NCI-H524 treated with DMSO at 0.1 percent for 48 hours (cell line): ENCODE data around the gene TNXB.
"Not testable (repeated sequence)": the region's sequence is repeated elsewhere in the genome, so short reads cannot be mapped to it uniquely, and the experiment has no call there.

Experiments
- DNase-seq: peaks from one replicate; lab custom pipeline; 2025; lab: John Stamatoyannopoulos, UW

TNXB gene

DNA sequence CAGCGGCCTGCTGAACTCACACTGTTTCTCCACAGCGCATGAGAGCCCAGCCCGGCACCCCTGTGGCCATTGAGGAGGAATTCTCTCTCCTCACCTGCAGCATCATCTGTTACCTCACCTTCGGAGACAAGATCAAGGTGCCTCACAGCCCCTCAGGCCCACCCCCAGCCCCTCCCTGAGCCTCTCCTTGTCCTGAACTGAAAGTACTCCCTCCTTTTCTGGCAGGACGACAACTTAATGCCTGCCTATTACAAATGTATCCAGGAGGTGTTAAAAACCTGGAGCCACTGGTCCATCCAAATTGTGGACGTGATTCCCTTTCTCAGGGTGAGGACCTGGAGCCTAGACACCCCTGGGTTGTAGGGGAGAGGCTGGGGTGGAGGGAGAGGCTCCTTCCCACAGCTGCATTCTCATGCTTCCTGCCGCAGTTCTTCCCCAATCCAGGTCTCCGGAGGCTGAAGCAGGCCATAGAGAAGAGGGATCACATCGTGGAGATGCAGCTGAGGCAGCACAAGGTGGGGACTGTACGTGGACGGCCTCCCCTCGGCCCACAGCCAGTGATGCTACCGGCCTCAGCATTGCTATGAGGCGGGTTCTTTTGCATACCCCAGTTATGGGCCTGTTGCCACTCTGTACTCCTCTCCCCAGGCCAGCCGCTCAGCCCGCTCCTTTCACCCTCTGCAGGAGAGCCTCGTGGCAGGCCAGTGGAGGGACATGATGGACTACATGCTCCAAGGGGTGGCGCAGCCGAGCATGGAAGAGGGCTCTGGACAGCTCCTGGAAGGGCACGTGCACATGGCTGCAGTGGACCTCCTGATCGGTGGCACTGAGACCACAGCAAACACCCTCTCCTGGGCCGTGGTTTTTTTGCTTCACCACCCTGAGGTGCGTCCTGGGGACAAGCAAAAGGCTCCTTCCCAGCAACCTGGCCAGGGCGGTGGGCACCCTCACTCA, 69.5 kb downstream of the TNXB start:
- not testable (repeated sequence) for DNase-seq

DNA sequence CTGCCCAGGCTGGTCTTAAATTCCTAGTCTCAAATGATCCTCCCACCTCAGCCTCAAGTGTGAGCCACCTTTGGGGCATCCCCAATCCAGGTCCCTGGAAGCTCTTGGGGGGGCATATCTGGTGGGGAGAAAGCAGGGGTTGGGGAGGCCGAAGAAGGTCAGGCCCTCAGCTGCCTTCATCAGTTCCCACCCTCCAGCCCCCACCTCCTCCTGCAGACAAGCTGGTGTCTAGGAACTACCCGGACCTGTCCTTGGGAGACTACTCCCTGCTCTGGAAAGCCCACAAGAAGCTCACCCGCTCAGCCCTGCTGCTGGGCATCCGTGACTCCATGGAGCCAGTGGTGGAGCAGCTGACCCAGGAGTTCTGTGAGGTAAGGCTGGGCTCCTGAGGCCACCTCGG, 70.3 kb downstream of the TNXB start:
- not testable (repeated sequence) for DNase-seq

DNA sequence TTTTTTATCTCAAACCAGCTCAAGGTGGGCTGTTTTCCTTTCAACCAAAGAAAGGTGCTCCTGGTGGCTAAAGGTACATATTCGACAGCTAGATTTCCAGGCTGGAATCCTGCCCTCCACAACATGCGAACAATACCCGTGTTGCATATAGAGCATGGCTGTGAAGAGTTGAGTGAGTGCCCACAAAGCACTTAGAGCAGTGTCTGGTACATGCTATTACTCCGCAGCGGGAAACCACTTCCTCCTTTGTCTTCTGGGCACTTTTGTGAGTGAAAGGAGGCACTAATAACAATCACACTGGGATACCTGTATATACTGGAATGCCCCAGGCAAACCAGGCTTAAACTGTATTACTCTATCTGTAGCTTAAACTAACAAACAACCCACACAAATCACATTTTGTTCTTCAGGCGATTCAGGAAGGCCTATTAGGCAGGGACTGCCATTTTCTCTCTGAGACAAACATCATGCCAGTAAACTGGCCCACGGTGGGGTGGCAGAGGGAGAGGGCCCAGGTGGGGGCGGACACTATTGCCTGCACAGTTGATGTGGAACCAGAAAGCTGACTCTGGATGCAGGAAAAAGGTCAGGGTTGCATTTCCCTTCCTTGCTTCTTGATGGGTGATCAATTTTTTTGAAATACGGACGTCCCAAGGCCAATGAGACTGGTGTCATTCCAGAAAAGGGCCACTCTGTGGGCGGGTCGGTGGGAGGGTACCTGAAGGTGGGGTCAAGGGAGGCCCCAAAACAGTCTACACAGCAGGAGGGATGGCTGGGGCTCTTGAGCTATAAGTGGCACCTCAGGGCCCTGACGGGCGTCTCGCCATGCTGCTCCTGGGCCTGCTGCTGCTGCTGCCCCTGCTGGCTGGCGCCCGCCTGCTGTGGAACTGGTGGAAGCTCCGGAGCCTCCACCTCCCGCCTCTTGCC, 71.3 kb downstream of the TNXB start, which contains the start of gene CYP21A2:
CYP21A2 (plus strand) TSS at position 818 of the 927 bp plus-strand sequence; CDS start at position 826, 8 bp downstream.
- not testable (repeated sequence) for DNase-seq

DNA sequence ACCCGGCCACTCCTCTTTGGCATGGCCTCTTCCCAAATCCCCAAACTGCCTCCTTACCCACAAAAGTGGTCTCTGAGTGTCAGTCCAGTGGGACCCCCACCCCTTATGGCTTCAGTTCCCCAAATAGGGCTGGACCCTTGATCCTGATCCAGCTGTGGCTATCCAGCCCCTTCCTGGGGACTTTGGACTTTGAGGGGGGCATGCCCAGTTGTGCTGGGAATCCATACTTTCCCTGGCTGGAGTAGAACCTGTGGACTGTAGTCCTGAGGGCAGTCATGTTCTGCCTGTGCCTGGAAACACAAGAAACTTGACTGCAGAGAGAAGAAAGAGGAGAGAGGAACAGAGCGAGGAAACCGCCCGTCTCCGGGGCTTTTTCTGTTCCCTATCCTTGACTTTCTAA, 72.0 kb downstream of the TNXB start:
- DNase-seq, result not testable (repeated sequence)

DNA sequence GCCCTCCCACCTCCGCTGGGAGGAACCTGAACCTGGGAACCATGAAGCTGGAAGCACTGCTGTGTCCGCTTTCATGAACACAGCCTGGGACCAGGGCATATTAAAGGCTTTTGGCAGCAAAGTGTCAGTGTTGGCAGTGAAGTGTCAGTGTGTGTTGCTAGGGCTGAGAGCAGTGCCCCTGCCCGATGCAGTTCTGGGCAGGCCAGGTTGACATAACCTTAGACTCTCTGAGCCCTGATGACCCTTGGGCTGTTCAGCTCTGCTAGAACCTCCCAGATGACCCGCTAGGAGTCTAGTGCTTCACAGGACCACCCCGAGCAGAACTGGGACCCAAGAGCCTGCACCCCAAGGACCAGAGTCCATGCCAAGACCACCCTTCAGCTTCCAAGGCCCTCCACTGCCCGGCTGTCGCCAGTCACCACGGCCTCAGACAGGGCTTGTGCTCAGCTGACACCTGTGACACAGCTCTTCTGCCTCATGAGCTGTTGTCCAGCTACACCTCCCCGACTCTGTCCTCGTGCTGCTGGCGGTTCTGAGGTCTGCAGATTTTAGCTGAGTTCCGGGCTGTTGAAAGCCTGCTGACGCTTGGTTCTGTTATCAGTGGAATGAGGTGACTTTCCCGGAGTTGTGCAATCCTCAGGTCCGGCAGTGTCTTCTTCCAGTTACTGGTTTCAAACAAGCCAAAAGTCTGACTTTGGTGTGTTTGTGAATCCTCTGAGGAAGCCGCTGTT, 73.7 kb downstream of the TNXB start:
- not testable (repeated sequence) for DNase-seq

DNA sequence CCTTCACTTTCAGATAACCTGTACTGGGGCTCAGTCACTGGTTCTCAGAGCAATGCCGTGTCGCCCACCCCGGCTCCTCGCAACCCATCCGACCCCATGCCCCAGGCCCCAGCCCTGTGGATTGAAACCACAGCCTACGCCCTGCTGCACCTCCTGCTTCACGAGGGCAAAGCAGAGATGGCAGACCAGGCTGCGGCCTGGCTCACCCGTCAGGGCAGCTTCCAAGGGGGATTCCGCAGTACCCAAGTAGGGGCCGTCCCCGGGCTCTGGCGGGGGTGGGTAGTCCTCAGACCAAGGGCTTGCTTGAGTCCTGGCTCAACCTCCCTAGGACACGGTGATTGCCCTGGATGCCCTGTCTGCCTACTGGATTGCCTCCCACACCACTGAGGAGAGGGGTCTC, 79.6 kb downstream of the TNXB start:
- DNase-seq, result not testable (repeated sequence)

DNA sequence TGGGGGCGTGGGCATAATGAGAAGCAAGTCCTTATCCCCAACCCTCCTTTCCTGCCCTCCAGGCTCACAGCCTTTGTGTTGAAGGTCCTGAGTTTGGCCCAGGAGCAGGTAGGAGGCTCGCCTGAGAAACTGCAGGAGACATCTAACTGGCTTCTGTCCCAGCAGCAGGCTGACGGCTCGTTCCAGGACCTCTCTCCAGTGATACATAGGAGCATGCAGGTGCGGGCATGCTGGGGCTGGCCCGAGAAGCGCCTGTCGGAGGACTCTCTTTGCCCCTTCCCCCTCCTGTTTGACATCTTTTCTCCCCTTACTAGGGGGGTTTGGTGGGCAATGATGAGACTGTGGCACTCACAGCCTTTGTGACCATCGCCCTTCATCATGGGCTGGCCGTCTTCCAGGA, 80.5 kb downstream of the TNXB start:
- not testable (repeated sequence) for DNase-seq

DNA sequence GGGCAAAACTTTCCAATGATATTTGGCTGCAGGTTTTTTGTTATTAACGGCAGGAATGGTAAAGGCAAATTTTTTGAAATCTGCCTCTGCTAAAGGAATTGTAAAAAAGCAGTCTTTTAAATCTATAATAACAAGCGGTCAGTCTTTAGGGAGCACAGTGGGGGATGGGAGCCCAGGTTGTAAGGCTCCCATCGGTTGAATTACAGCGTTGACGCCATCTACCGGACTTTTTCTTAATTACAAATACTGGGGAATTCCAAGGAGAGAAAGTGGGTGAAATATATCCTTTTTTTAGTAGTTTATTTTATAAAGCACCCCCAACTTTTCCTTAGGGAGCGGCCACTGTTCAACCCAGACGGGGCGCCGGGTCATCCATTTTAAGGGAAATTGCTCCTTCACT, 87.0 kb downstream of the TNXB start:
- DNase-seq, result not testable (repeated sequence)

DNA sequence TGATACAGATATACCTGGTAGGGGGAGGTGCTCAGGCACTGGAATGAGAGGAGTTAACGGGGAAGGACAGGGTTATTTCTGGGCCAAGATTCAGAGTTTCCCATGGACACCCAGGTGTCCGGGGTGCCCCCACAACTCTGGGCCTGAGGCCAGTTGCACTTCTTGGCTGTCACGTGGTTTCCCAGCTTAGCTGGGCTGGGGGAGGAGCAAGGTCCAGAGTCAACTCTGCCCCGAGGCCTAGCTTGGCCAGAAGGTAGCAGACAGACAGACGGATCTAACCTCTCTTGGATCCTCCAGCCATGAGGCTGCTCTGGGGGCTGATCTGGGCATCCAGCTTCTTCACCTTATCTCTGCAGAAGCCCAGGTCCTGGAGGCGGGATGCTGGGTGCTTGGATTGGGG, 94.6 kb downstream of the TNXB start, which contains the start of gene C4B:
C4B (plus strand) TSS at position 249 of the 400 bp plus-strand sequence; CDS start at position 300, 51 bp downstream.
- DNase-seq, result not testable (repeated sequence)

DNA sequence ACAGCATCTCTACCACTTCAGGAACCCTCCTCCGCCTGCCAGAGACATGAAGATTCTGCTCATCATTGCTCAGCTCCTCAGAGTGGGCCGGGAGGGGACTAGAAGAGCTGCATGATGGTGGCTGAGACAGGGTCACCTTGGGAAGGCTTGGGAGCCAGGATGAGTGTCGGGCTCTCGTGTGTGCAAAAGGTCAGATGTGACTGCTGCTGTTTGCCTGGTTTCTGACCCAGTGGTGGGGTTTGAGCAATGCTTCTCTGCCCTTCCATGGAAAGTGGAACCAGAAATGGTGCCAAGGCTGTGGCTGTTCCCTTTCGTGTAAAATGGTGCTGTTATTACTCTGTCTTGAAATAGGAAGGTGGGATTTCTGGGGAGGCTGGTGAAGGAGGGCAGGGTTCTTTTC, 95.4 kb downstream of the TNXB start:
- DNase-seq, result not testable (repeated sequence)

DNA sequence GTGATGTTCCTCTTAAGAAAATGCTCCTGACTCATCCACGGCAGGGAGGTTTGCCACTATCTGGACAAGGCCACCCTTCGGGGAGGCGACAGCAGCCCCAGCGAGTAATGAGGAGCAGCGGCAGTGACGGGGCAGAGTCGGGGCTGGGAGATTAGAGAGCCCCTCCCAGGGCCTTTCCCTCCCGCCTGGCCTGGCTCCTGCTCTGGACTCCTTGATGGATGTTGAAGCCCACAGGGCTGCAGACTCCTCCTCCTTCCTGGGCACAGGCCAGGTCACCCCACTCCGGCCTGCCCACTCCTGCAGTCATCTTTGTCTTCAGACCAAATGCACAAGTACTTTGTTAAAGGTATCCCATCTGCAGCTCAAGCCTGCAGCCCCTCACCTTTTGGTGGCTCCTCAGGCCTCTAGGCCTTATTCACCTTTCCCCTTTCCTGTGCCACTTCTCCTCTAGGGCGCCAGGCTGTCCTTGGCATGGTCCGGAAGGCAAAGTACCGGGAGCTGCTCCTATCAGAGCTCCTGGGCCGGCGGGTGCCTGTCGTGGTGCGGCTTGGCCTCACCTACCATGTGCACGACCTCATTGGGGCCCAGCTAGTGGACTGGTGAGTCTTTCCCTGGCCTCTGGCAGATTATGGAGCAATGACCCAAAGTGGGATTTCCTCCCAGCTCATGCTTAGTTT, 96.1 kb downstream of the TNXB start:
- not testable (repeated sequence) for DNase-seq

DNA sequence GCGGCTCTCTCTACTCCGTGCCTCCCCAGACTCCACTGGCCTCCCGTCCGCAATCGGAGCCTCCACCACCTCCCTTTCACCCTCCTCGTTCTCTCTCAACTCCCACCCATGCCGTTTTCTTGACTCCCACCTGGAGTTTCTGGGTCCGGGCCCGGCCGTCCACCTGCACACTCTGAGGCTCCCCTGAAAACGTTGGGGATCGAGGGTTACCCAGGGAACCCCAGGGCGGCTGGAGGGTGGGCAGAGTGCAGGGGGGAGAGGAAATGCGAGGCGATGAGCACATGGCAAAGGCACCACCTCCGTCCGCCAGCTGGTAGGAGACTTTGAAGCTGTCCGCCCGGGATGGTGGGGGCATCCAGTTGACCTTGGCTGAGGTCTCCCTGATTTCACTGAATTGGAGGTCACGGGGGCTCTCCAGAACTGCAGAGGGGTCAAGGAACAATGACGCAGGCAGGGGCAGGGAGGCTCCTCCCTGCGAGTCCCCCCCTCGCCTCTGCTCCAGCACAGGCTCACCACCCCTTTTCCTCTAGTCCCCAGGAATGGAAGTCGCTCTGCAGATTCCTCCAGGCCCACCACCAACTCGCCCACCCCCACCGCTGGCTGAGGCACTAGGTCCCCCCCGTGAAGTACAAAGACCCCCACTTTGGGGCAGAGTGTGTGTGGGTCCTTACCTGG, 98.1 kb downstream of the TNXB start:
- DNase-seq, result not testable (repeated sequence)

DNA sequence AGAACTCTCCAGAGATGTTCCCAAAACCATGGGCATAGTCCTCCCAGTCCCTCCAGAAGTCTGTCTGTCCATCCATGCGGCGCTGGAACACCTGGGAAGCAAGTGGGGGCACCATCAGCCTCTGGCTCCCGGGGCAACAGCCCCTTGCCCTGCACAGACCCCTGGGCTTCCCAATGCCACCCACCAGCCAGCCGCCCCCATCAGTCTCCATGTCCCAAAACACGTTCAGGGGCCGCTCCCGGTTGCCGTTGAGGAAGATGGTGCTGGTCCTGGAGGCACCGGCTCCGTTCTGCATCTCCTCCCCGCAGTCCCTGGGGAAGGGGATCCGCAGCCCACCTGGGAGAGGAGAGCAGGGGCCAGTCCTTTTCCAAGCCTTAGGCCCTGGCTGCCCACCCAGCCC, 99.6 kb downstream of the TNXB start:
- not testable (repeated sequence) for DNase-seq

DNA sequence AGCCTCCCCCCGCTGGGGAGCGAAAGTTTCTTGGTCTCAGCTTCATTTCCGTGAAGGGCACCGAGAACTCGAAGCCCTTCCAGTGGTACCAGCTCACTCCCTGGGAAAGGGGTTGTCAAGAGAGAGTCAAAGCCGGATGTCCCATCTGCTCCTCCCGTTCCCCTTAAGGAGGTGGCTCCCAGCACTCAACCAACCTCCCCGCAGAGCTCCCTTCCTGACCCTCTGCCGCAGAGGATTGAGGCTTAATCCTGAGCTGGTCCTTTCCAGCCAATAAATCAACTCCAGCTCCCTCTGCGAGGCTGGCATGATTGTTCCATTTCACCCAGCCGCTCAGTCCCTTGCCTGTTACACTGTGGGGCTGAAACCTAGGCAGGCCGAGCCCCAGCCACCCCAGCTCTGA, 100.5 kb downstream of the TNXB start:
- peak; percentile 24 for DNase-seq

DNA sequence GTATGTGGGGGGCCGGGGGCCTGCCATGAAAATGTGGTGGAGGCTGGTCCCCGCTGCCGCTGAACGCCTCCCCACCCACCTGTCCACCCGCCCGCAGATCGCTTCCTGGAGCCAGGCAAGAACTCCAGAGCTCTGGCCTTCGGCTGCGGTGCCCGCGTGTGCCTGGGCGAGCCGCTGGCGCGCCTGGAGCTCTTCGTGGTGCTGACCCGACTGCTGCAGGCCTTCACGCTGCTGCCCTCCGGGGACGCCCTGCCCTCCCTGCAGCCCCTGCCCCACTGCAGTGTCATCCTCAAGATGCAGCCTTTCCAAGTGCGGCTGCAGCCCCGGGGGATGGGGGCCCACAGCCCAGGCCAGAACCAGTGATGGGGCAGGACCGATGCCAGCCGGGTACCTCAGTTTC, 101.1 kb downstream of the TNXB start:
- not testable (repeated sequence) for DNase-seq

DNA sequence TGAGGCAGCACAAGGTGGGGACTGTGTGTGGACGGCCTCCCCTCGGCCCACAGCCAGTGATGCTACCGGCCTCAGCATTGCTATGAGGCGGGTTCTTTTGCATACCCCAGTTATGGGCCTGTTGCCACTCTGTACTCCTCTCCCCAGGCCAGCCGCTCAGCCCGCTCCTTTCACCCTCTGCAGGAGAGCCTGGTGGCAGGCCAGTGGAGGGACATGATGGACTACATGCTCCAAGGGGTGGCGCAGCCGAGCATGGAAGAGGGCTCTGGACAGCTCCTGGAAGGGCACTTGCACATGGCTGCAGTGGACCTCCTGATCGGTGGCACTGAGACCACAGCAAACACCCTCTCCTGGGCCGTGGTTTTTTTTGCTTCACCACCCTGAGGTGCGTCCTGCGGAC, 102.1 kb downstream of the TNXB start:
- not testable (repeated sequence) for DNase-seq

DNA sequence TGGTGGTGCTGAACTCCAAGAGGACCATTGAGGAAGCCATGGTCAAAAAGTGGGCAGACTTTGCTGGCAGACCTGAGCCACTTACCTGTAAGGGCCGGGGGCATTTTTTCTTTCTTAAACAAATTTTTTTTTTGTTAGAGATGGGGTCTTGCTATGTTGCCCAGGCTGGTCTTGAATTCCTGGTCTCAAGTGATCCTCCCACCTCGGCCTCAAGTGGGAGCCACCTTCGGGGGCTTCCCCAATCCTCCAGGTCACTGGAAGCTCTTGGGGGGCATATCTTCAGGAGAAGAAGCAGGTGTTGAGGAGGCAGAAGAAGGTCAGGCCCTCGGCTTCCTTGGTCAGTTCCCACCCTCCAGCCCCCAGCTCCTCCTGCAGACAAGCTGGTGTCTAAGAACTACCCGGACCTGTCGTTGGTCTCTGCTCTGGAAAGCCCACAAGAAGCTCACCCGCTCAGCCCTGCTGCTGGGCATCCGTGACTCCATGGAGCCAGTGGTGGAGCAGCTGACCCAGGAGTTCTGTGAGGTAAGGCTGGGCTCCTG, 103.1 kb downstream of the TNXB start:
- DNase-seq, result not testable (repeated sequence)

DNA sequence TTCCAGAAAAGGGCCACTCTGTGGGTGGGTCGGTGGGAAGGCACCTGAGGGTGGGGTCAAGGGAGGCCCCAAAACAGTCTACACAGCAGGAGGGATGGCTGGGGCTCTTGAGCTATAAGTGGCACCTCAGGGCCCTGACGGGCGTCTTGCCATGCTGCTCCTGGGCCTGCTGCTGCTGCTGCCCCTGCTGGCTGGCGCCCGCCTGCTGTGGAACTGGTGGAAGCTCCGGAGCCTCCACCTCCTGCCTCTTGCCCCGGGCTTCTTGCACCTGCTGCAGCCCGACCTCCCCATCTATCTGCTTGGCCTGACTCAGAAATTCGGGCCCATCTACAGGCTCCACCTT, 103.6 kb downstream of the TNXB start:
- DNase-seq, result not testable (repeated sequence)

DNA sequence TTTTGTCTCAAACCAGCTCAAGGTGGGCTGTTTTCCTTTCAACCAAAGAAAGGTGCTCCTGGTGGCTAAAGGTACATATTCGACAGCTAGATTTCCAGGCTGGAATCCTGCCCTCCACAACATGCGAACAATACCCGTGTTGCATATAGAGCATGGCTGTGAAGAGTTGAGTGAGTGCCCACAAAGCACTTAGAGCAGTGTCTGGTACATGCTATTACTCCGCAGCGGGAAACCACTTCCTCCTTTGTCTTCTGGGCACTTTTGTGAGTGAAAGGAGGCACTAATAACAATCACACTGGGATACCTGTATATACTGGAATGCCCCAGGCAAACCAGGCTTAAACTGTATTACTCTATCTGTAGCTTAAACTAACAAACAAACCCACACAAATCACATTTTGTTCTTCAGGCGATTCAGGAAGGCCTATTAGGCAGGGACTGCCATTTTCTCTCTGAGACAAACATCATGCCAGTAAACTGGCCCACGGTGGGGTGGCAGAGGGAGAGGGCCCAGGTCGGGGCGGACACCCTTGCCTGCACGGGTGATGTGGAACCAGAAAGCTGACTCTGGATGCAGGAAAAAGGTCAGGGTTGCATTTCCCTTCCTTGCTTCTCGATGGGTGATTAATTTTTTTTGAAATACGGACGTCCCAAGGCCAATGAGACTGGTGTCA, 104.1 kb downstream of the TNXB start:
- not testable (repeated sequence) for DNase-seq

DNA sequence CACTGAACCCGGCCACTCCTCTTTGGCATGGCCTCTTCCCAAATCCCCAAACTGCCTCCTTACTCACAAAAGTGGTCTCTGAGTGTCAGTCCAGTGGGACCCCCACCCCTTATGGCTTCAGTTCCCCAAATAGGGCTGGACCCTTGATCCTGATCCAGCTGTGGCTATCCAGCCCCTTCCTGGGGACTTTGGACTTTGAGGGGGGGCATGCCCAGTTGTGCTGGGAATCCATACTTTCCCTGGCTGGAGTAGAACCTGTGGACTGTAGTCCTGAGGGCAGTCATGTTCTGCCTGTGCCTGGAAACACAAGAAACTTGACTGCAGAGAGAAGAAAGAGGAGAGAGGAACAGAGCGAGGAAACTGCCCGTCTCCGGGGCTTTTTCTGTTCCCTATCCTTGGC, 104.7 kb downstream of the TNXB start:
- not testable (repeated sequence) for DNase-seq
